Superior temporal gyrus (tissue), 1 donor: ENCODE data around the gene RPL27A.

Experiments used
- DNase-seq: peaks from one replicate; pipeline ENCODE4 v3.0.0-alpha.2; 2016; ENCODE audit errors: extremely low spot score

Gene RPL27A

GRCh38 chr11:8674859-8675258 is 7.7 kb upstream of the RPL27A start:
- no peak for DNase-seq

GRCh38 chr11:8676458-8676857 is 6.1 kb upstream of the RPL27A start:
- no peak for DNase-seq

GRCh38 chr11:8679006-8679405 is 3.6 kb upstream of the RPL27A start:
- DNase-seq = no peak

GRCh38 chr11:8681837-8682302 is 722 bp upstream of the RPL27A start:
- no peak for DNase-seq

GRCh38 chr11:8683115-8683807 is 669 bp downstream of the RPL27A start:
- DNase-seq = no peak

- no peak for DNase-seq
Measured at GRCh38 chr11:8684600-8685290, 2.2 kb downstream of the RPL27A start.

GRCh38 chr11:8685306-8685705 is 2.7 kb downstream of the RPL27A start:
- no peak for DNase-seq

- DNase-seq = no peak
Measured at GRCh38 chr11:8685820-8686219, 3.2 kb downstream of the RPL27A start.

- DNase-seq = no peak
Measured at GRCh38 chr11:8686325-8686724, 3.7 kb downstream of the RPL27A start.

- DNase-seq = peak; percentile 98
Measured at GRCh38 chr11:8688414-8689362, 6.1 kb downstream of the RPL27A start.

- DNase-seq = no peak
Measured at GRCh38 chr11:8689726-8690255, 7.2 kb downstream of the RPL27A start.

- DNase-seq = no peak
Measured at GRCh38 chr11:8690374-8691342, 8.1 kb downstream of the RPL27A start.

- DNase-seq = no peak
Measured at GRCh38 chr11:8691601-8692000, 9.0 kb downstream of the RPL27A start.

- DNase-seq = no peak
Measured at GRCh38 chr11:8692417-8692816, 9.8 kb downstream of the RPL27A start.

GRCh38 chr11:8693010-8693551 is 10.5 kb downstream of the RPL27A start:
- no peak for DNase-seq

- DNase-seq = no peak
Measured at GRCh38 chr11:8693555-8693954, 11.0 kb downstream of the RPL27A start.

- no peak for DNase-seq
Measured at GRCh38 chr11:8694137-8694536, 11.5 kb downstream of the RPL27A start.

GRCh38 chr11:8697054-8697453 is 14.5 kb downstream of the RPL27A start:
- no peak for DNase-seq

GRCh38 chr11:8698379-8698851 is 15.8 kb downstream of the RPL27A start:
- DNase-seq = peak; percentile 12

- DNase-seq = no peak
Measured at GRCh38 chr11:8698917-8699441, 16.4 kb downstream of the RPL27A start.
